Right lobe of liver (tissue), 4 donors: ENCODE data around the gene RDH13.

Source experiments
- POLR2A ChIP-seq: fragments of 450-650 bp; IDR thresholded peaks from one replicate; pipeline ENCODE4 v1.6.1; 2017; ENCODE audit warnings: antibody characterized with exemption, mild to moderate bottlenecking
- TF ChIP-seq, protein P1 (sequence below), 4 donors: fragments of 200-600 bp in 3 of 4; fragments of 450-650 bp in 1 of 4; IDR thresholded peaks; one replicate each; pipeline versions ENCODE4 v1.5.1 to v1.8.0; 2016 to 2022; ENCODE audit warnings: antibody characterized with exemption in 4 of 4, mild to moderate bottlenecking in 2 of 4
- donor health status: DM: no; HTN: no; CAD: no.
- donor health status: DM: no; HTN: no; CAD: no.
- donor health status: DM: no; HTN: yes; CAD: no.

DNA sequence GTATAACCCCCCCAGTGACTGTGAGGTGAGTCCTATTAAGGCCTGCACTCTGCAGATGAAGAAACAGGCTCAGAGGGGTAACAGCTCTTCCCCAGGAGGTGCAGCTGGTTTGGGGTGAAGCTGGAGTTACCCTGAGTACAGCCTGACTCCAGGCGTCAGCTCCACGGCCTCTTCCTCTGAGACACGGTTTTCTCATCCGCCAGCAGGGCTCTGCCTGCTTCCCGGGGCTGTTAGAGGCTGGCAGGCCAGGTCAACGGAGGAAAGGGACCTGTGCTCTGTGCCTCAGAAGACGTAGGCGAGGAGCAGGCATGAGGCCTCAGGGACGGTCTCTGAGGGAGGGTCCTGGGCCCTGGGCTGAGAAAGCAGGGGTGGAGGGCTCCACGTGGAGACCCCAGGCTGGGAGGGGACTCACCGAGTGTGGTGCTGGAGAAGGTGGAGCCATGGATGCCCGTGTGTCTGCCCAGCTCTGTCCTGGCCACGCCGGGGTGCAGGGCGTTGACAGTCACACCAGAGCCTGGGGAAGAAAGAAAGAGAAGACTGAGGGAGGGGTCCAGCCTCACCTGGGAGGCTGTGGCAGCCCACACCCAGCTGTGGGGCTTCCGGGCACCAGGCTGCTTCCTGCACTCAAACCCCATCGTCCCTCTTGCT lies 15.8 kb downstream of the RDH13 start:
- TF ChIP-seq, protein P1, sequence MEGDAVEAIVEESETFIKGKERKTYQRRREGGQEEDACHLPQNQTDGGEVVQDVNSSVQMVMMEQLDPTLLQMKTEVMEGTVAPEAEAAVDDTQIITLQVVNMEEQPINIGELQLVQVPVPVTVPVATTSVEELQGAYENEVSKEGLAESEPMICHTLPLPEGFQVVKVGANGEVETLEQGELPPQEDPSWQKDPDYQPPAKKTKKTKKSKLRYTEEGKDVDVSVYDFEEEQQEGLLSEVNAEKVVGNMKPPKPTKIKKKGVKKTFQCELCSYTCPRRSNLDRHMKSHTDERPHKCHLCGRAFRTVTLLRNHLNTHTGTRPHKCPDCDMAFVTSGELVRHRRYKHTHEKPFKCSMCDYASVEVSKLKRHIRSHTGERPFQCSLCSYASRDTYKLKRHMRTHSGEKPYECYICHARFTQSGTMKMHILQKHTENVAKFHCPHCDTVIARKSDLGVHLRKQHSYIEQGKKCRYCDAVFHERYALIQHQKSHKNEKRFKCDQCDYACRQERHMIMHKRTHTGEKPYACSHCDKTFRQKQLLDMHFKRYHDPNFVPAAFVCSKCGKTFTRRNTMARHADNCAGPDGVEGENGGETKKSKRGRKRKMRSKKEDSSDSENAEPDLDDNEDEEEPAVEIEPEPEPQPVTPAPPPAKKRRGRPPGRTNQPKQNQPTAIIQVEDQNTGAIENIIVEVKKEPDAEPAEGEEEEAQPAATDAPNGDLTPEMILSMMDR (IDR thresholded peaks at IDR 0.05): no peak
- no peak for TF ChIP-seq POLR2A
